Thoracic aorta (tissue), 2 donors: Measurements from ENCODE around the gene ALS2. TPM values are rescaled to one million over a fixed set of nuclear protein-coding genes. Genes with fewer than 3 reads are reported as not detected.
"Not testable (repeated sequence)": the region's sequence is repeated elsewhere in the genome, so short reads cannot be mapped to it uniquely, and the experiment has no call there.

ENCODE experiments used
- ATAC-seq: fragments of 150-250 bp; one replicate; pipeline ENCODE4 v1.8.0; 2017; ENCODE audit warnings: low read depth; ENCODE audit not compliant: insufficient number of reproducible peaks, low FRiP score
- DNase-seq: peaks from one replicate; pipeline ENCODE4 v3.0.0-alpha.2; 2020; ENCODE audit warnings: low spot score
- H3K27ac ChIP-seq, 2 donors: fragments of 200-600 bp; sonication (generic); 1 replicate in 1 of 2; 2 replicates in 1 of 2; pipeline ENCODE4 v1.5.1; 2016; ENCODE audit warnings: mild to moderate bottlenecking in 2 of 2, moderate library complexity in 2 of 2
- H3K27me3 ChIP-seq: fragments of 200-600 bp; sonication (generic); replicated peaks from 2 replicates; pipeline ENCODE4 v1.6.0; 2016; ENCODE audit warnings: mild to moderate bottlenecking; ENCODE audit not compliant: insufficient read depth
- H3K36me3 ChIP-seq: fragments of 200-600 bp; sonication (generic); one replicate; pipeline ENCODE4 v1.5.1; 2016
- H3K4me1 ChIP-seq, 2 donors: fragments of 200-600 bp; sonication (generic); 1 replicate in 1 of 2; 2 replicates in 1 of 2; pipeline versions ENCODE4 v1.5.1 to v1.6.0; 2016; ENCODE audit warnings: low read depth in 2 of 2, mild to moderate bottlenecking in 1 of 2; ENCODE audit not compliant: control insufficient read depth in 1 of 2
- H3K4me3 ChIP-seq: fragments of 200-600 bp; sonication (generic); 2 replicates; pipeline ENCODE4 v1.5.1; 2016; ENCODE audit warnings: mild to moderate bottlenecking
- H3K9me3 ChIP-seq: fragments of 200-600 bp; sonication (generic); 2 replicates; pipeline ENCODE4 v1.5.1; 2016
- total RNA-seq, 2 donors: library from RNA; depleted of rRNA; stranded (reverse); fragments of >200 nt; gene quantifications; one replicate each; pipeline versions ENCODE4 v1.1.0 to v1.2.3, GENCODE V29; 2016
- TF ChIP-seq, protein P1 (sequence below): fragments of 200-600 bp; sonication (generic); IDR thresholded peaks from one replicate; pipeline ENCODE4 v1.5.1; 2019; ENCODE audit warnings: antibody characterized with exemption

The ALS2 gene
- total RNA-seq, 2 donors from 2014 or later: 34.5 to 45.1 TPM

DNA sequence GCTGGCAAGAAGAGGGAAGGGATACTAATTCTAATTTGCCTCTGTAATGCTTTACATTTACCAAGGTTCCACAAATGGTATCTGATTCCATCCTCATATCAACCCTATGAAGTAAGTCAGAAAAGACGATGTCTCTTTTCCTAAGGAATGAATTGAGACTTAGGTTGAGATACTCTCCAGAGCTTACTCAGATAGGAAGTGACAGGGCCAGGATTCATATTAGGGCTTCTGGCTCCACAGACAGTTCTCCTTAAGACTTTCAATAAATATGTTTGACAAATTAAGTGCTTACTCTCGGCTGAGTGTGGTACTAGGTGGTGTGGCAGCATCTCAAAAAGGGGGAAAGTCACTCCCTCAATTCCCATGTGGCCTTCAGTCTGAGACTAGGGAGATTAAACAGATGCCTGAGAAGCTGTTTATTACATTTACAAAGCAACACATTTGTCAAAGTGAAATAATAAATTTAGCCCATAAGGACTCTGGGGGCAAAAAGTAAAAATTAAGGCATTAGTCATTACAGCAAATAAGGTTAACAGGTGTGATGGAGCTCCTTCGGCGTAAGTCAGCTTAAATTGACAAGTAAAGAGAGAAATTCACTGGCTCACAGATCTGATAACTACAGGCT lies 39.8 kb upstream of the ALS2 start:
- Histone ChIP-seq H3K27me3 (no peaks in the 10 kb centered on the region), H3K4me1 (peaks cover 7 to 39% of the 10 kb centered on the region in 2 donors)
- no peak for ATAC-seq

DNA sequence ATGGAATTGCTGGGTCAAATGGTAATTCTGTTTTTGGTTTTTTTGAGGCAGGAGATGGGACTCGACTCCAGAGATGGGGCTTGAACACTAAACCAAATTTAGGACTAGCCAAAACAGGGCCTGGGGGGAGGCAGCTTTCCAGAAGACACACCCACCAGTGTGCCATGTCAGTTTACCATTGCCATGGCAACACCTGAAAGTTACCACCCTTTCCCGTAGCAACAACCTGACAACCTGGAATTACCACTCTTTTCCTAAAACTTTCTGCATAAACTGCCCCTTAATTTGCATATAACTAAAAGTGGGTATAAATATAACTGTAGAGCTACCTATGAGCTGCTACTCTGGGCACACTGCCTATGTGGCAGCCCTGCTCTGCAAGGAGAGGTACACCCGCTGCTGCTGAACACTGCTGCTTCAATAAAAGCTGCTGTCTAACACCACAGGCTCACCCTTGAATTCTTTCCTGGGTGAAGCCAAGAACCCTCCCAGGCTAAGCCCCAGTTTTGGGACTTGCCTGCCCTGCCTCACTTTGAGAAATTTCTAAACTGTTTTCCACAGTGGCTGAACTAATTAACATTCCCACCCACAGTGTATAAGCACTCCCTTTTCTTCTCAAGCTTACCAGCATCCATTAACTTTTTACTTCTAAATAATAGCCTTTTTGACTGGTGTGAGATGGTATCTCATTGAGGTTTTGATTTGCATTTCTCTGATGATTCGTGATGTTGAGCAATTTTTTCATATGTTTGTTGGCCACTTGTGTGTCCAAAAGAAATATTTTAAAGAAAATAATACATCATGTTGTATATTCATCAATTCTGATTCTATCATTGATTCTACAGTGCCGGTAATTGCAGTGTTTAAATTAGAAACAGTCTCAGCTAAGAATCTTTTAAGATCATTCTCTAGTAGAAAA lies 36.2 kb upstream of the ALS2 start:
- no peaks in the 10 kb centered on the region for H3K9me3 ChIP-seq
- TF ChIP-seq, protein P1, sequence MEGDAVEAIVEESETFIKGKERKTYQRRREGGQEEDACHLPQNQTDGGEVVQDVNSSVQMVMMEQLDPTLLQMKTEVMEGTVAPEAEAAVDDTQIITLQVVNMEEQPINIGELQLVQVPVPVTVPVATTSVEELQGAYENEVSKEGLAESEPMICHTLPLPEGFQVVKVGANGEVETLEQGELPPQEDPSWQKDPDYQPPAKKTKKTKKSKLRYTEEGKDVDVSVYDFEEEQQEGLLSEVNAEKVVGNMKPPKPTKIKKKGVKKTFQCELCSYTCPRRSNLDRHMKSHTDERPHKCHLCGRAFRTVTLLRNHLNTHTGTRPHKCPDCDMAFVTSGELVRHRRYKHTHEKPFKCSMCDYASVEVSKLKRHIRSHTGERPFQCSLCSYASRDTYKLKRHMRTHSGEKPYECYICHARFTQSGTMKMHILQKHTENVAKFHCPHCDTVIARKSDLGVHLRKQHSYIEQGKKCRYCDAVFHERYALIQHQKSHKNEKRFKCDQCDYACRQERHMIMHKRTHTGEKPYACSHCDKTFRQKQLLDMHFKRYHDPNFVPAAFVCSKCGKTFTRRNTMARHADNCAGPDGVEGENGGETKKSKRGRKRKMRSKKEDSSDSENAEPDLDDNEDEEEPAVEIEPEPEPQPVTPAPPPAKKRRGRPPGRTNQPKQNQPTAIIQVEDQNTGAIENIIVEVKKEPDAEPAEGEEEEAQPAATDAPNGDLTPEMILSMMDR: no peak
- DNase-seq (no peak), ATAC-seq (no peak)
- no peak overlapping the region for H3K27ac ChIP-seq
- no peak overlapping the region for H3K4me3 ChIP-seq
- H3K27me3 ChIP-seq: no peaks in the 10 kb centered on the region
- H3K36me3 ChIP-seq: no peaks in the 10 kb centered on the region
- peaks cover 0 to 18% of the 10 kb centered on the region in 2 donors for H3K4me1 ChIP-seq

More for the DNA sequence above, 39.8 kb upstream of the ALS2 start:
- TF ChIP-seq, protein P1: no peak
- no peak overlapping the region for H3K27ac ChIP-seq
- DNase-seq: no peak
- no peaks in the 10 kb centered on the region for H3K36me3 ChIP-seq
- no peaks in the 10 kb centered on the region for H3K9me3 ChIP-seq
- no peak overlapping the region for H3K4me3 ChIP-seq

DNA sequence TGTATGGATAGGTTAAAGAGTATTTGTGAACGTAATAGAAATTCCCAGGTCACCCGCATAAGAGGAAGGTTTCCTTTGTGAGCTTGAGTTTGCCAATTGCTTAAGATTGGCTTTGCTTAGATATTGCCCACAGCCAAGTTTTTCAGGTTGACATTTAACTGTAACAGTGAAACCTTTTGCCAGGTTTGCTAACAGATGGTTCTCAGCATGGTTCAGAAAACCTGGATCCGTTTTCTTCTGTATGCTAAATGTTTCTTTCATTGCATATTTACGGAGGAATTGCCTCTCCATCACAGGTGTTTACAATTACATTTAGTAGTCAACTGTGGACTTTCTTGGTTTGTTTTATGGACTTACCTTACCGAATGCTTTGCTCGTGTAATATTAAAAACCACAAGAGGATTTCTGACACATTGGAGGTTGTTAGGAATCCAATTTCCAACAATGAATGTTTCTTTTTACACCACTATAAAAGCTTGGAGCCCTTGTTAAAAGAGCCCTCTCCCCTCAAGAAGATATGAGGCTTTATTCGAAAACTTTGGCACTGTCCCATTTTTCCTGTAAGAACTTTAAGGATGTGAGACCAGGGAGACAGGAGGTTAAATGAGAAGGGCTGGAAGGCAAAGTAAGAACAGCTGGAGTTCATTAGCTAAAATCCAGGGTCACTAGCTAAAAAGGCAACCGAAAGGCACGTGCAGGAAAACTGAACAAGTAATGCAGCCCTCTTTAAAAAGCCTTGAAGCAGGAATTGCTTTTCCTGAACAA lies 33.4 kb upstream of the ALS2 start:
- Histone ChIP-seq H3K27ac (no peak overlapping the region), H3K9me3 (no peaks in the 10 kb centered on the region), H3K36me3 (no peaks in the 10 kb centered on the region), H3K4me1 (peaks cover 0 to 4% of the 10 kb centered on the region in 2 donors), H3K4me3 (no peak overlapping the region), H3K27me3 (no peaks in the 10 kb centered on the region)
- DNase-seq (no peak), ATAC-seq (no peak)
- TF ChIP-seq, protein P1: no peak

DNA sequence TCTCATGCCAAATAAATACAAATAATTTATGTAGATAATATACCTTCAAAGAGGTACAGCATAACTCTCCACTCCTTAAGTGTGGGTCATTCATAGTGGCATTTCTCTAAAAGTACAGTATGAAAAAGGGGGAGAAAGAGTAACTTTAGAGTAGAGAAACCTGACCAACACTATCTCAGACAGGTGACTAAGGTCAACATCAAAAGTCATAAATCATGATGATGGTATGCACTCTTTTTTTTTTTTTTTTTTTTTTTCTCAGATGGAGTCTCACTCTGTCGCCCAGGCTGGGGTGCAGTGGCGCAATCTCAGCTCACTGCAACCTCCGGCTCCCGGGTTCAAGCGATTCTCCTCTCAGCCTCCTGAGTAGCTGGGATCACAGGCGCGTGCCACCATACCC lies 29.9 kb upstream of the ALS2 start:
- not testable (repeated sequence) for H3K27me3 ChIP-seq, DNase-seq, H3K9me3 ChIP-seq, H3K36me3 ChIP-seq, H3K27ac ChIP-seq, ATAC-seq, H3K4me3 ChIP-seq
- H3K4me1 ChIP-seq: peaks cover 0 to 28% of the 10 kb centered on the region in 2 donors

DNA sequence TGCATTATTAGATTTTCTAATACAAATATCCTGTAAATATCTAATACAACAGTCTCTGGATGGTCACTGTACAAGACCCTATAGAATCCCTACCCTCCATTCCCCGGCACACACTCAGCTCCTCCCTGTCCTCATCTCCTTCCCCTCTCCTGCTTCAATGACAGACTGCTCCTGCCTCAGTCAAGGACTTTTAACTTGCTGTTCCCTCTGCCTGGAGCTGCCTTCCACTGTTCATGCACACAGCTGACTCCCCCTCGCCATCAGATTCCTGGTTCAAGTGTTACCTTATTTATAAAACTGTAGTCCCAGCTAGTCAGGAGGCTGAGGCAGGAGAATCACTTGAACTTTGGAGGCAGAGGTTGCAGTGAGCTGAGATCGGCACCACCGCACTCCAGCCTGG lies 28.9 kb upstream of the ALS2 start:
- TF ChIP-seq, protein P1: no peak
- H3K9me3 ChIP-seq: no peaks in the 10 kb centered on the region
- no peaks in the 10 kb centered on the region for H3K27me3 ChIP-seq
- H3K27ac ChIP-seq: no peak overlapping the region
- DNase-seq (no peak), ATAC-seq (no peak)
- no peaks in the 10 kb centered on the region for H3K36me3 ChIP-seq
- no peak overlapping the region for H3K4me3 ChIP-seq
- peaks cover 0 to 28% of the 10 kb centered on the region in 2 donors for H3K4me1 ChIP-seq
